PFSK-1 (cell line): Measurements from ENCODE around the gene MS4A18.

Experiments used
- FOXP2 ChIP-seq: optimal IDR thresholded peaks from 2 replicates; pipeline ENCODE3; 2011; ENCODE audit warnings: borderline replicate concordance, control low read depth, inconsistent platforms; ENCODE audit not compliant: insufficient read depth; ENCODE audit errors: extremely low read length, extremely low read depth
- POLR2AphosphoS5 ChIP-seq: IDR thresholded peaks from 2 replicates; pipeline ENCODE4 v1.6.1; 2012; ENCODE audit warnings: low read depth, mild to moderate bottlenecking, control low read depth, low read length, moderate library complexity
- REST ChIP-seq, 2 experiments: IDR thresholded peaks; 2 replicates each; pipeline versions ENCODE4 v1.6.1 to v1.8.0; 2011 to 2012; ENCODE audit warnings: low read depth in 2 of 2, low read length in 2 of 2, control low read depth in 1 of 2, inconsistent platforms in 1 of 2, mild to moderate bottlenecking in 1 of 2, moderate library complexity in 1 of 2; ENCODE audit not compliant: insufficient read depth in 1 of 2
- SIN3A ChIP-seq: IDR thresholded peaks from 2 replicates; pipeline ENCODE4 v1.6.1; 2012; ENCODE audit warnings: mild to moderate bottlenecking, low read length, moderate library complexity, borderline replicate concordance; ENCODE audit not compliant: insufficient read depth
- TAF1 ChIP-seq: IDR thresholded peaks from 2 replicates; pipeline ENCODE4 v1.6.1; 2012; ENCODE audit warnings: low read length, control low read depth, borderline replicate concordance; ENCODE audit not compliant: insufficient read depth

GRCh38 chr11:60691661-60692060 lies 32.9 kb upstream of the MS4A18 start:
- TF ChIP-seq POLR2AphosphoS5 (no peak), REST (IDR thresholded peaks at IDR 0.05; ENCODE audit: insufficient read depth in 1 of 2, low read depth in 2 of 2, low read length in 2 of 2) (no peak), TAF1 (no peak), SIN3A (no peak), FOXP2 (no peak)
